OCI-LY1 (cell line): Measurements from ENCODE around the gene KCTD1.

Source experiments
- EZH2 ChIP-seq: fragments of 200-600 bp; sonication (generic), shearing (Covaris generic); IDR thresholded peaks from 2 replicates; pipeline ENCODE4 v1.8.0; 2017; ENCODE audit warnings: borderline replicate concordance, mixed run types, mild to moderate bottlenecking, antibody characterized with exemption, low read length, moderate library complexity, mixed read lengths
- TF ChIP-seq, protein P1 (sequence below): fragments of 200-600 bp; sonication (generic), shearing (Covaris generic); IDR thresholded peaks from 2 replicates; pipeline ENCODE4 v1.5.1; 2017; ENCODE audit warnings: mild to moderate bottlenecking, antibody characterized with exemption, low read length, moderate library complexity, mixed read lengths

DNA sequence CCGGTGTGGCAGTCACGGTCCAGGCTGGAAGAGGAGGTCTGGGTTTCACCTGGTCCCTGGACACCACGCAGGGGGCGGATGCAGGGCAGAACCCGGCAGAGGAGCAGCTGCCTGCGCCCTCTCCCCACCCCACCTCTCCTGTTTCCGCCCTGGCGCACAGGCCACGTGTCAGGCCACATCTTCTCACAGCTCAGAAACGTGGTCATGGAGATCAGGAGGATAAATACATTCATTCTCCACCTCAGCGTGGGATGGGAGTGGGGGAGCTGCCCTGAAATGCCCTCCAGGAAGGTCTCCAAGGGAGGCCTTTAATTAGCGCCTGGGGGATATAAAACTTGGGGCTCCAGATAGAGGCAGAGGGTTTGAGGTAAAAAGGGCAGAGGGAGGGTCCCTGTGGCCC lies 142.0 kb downstream of the KCTD1 start:
- TF ChIP-seq, protein P1, sequence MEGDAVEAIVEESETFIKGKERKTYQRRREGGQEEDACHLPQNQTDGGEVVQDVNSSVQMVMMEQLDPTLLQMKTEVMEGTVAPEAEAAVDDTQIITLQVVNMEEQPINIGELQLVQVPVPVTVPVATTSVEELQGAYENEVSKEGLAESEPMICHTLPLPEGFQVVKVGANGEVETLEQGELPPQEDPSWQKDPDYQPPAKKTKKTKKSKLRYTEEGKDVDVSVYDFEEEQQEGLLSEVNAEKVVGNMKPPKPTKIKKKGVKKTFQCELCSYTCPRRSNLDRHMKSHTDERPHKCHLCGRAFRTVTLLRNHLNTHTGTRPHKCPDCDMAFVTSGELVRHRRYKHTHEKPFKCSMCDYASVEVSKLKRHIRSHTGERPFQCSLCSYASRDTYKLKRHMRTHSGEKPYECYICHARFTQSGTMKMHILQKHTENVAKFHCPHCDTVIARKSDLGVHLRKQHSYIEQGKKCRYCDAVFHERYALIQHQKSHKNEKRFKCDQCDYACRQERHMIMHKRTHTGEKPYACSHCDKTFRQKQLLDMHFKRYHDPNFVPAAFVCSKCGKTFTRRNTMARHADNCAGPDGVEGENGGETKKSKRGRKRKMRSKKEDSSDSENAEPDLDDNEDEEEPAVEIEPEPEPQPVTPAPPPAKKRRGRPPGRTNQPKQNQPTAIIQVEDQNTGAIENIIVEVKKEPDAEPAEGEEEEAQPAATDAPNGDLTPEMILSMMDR = no peak
- no peak for TF ChIP-seq EZH2
